Endodermal cell (in vitro differentiated cells): ENCODE data around the gene LCN15. TPM values are rescaled to one million over a fixed set of nuclear protein-coding genes. Genes with fewer than 3 reads are reported as not detected.
"Not testable (repeated sequence)": the region's sequence is repeated elsewhere in the genome, so short reads cannot be mapped to it uniquely, and the experiment has no call there.

Experiments used
- DNase-seq: peaks from one replicate; pipeline ENCODE4 v3.0.0-alpha.2; 2017
- H3K27ac ChIP-seq: 2 replicates; pipeline ENCODE4 v1.5.1; 2013; ENCODE audit warnings: mild to moderate bottlenecking, low read depth, low read length, moderate library complexity
- H3K27me3 ChIP-seq: 2 replicates; pipeline ENCODE4 v1.6.1; 2013; ENCODE audit warnings: mild to moderate bottlenecking, low read length, moderate library complexity; ENCODE audit not compliant: insufficient read depth, control insufficient read depth, poor library complexity, severe bottlenecking
- H3K36me3 ChIP-seq: 2 replicates; pipeline ENCODE4 v1.7.0; 2013; ENCODE audit warnings: mild to moderate bottlenecking, low read length, moderate library complexity; ENCODE audit not compliant: control insufficient read depth, insufficient read depth
- H3K4me1 ChIP-seq: one replicate; pipeline ENCODE4 v1.7.0; 2013; ENCODE audit warnings: low read length; ENCODE audit not compliant: control insufficient read depth, insufficient read depth
- H3K4me3 ChIP-seq: 2 replicates; pipeline ENCODE4 v1.5.1; 2013; ENCODE audit warnings: mild to moderate bottlenecking, low read length, moderate library complexity
- H3K9ac ChIP-seq: 2 replicates; pipeline ENCODE4 v1.6.1; 2013; ENCODE audit warnings: mild to moderate bottlenecking, low read length, moderate library complexity; ENCODE audit not compliant: poor library complexity, severe bottlenecking; ENCODE audit errors: extremely low read depth
- H3K9me3 ChIP-seq: 2 replicates; pipeline ENCODE4 v1.6.1; 2013; ENCODE audit warnings: mild to moderate bottlenecking, low read length, moderate library complexity; ENCODE audit not compliant: control insufficient read depth
- H3K27ac Mint-ChIP-seq: 2 replicates; pipeline ENCODE4 v1.8.0; 2020; ENCODE audit warnings: mixed read lengths
- H3K27me3 Mint-ChIP-seq: 2 replicates; pipeline ENCODE4 v1.8.0; 2021; ENCODE audit warnings: mild to moderate bottlenecking, mixed read lengths; ENCODE audit not compliant: insufficient read depth
- H3K36me3 Mint-ChIP-seq: 2 replicates; pipeline ENCODE4 v1.8.0; 2020; ENCODE audit warnings: low read depth, mixed read lengths
- H3K4me1 Mint-ChIP-seq: 2 replicates; pipeline ENCODE4 v1.8.0; 2020; ENCODE audit warnings: mixed read lengths
- H3K4me3 Mint-ChIP-seq: 2 replicates; pipeline ENCODE4 v1.8.0; 2020; ENCODE audit warnings: mild to moderate bottlenecking, moderate library complexity, mixed read lengths
- H3K9me3 Mint-ChIP-seq: 2 replicates; pipeline ENCODE4 v1.8.0; 2020; ENCODE audit warnings: mild to moderate bottlenecking, mixed read lengths
- WGBS, 2 experiments: methylation state at CpG; one replicate each; pipeline versions ENCODE4 v1.1.5 to v1.1.7; 2013; ENCODE audit warnings: missing lambda C conversion rate in 2 of 2, mixed read lengths in 1 of 2; ENCODE audit not compliant: insufficient coverage in 1 of 2, insufficient read length in 1 of 2; 5-methylcytosine and 5-hydroxymethylcytosine counted together
- total RNA-seq, 2 donors: library from RNA; stranded (reverse); fragmentation: NEBNext Ultra II Directional in 1 of 2; extraction: Animal tissue kit (Norgen Biotek cat#: 25700) in 1 of 2; gene quantifications; 2 replicates in 1 of 2; 3 replicates in 1 of 2; pipeline ENCODE4 v1.2.1, GENCODE V29; 2021
- TF ChIP-seq, protein P1 (sequence below): fragments of 200-600 bp; sonication (generic); conservative IDR thresholded peaks from 2 replicates; pipeline ENCODE4 v1.5.0; 2021; ENCODE audit warnings: antibody characterized with exemption, mild to moderate bottlenecking

LCN15 gene
- total RNA-seq, 2 donors from 2014 or later = 0.51 to 1.2 TPM

DNA sequence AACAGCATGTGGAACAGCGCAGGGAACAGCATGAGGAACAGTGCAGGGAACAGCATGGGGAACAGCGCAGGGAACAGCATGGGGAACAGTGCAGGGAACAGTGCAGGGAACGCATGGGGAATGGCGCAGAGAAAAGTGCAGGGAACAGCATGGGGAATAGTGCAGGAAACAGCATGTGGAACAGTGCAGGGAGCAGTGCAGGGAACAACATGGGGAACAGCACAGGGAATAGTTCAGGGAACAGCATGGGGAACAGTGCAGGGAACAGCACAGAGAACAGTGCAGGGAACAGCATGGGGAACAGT lies 8.2 kb downstream of the LCN15 start:
- Mint-ChIP-seq H3K27me3 (peaks cover 12% of the 10 kb centered on the region), H3K27ac (no peak overlapping the region), H3K4me1 (no peaks in the 10 kb centered on the region), H3K4me3 (no peak overlapping the region), H3K9me3 (peaks cover 29% of the 10 kb centered on the region), H3K36me3 (peaks cover 2% of the 10 kb centered on the region)
- H3K9ac ChIP-seq = no peak overlapping the region
- no peak overlapping the region for H3K4me3 ChIP-seq
- H3K27ac ChIP-seq = no peak overlapping the region
- no peaks in the 10 kb centered on the region for H3K4me1 ChIP-seq
- 91 to 92% methylated on average over 3 to 4 of the region's 4 CpGs for WGBS, 2 experiments
- DNase-seq = no peak
- no peaks in the 10 kb centered on the region for H3K36me3 ChIP-seq
- H3K27me3 ChIP-seq = no peaks in the 10 kb centered on the region
- TF ChIP-seq, protein P1, sequence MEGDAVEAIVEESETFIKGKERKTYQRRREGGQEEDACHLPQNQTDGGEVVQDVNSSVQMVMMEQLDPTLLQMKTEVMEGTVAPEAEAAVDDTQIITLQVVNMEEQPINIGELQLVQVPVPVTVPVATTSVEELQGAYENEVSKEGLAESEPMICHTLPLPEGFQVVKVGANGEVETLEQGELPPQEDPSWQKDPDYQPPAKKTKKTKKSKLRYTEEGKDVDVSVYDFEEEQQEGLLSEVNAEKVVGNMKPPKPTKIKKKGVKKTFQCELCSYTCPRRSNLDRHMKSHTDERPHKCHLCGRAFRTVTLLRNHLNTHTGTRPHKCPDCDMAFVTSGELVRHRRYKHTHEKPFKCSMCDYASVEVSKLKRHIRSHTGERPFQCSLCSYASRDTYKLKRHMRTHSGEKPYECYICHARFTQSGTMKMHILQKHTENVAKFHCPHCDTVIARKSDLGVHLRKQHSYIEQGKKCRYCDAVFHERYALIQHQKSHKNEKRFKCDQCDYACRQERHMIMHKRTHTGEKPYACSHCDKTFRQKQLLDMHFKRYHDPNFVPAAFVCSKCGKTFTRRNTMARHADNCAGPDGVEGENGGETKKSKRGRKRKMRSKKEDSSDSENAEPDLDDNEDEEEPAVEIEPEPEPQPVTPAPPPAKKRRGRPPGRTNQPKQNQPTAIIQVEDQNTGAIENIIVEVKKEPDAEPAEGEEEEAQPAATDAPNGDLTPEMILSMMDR = no peak
- peaks cover 15% of the 10 kb centered on the region for H3K9me3 ChIP-seq

DNA sequence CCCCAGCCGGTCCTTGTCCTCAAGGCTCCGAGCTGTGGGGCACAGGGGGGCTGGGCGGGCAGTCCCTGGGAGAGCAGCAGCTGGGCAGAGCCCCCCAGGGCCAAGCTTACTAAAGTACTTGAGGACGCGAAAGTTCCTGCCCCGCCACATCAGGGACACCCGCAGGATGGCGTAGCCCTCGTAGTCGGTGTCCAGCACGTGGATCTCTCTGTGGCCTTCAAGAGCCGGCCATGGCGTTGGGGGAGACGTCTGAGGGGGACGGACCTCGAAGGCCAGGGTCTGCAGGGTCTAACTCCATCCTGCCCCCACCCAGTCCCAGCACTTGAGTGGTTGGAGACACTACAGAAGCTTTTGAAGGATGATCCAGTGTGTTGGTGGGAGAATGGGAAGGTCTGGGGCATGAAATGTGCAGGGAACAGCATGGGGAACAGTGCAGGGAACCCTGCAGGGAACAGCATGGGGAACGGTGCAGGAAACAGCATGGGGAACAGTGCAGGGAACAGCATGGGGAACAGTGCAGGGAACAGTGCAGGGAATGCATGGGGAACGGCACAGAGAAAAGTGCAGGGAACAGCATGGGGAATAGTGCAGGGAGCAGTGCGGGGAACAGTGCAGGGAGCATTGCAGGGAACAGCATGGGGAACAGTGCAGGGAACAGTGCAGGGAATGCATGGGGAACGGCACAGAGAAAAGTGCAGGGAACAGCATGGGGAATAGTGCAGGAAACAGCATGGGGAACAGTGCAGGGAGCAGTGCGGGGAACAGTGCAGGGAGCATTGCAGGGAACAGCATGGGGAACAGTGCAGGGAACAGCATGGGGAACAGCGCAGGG lies 8.8 kb downstream of the LCN15 start:
- H3K27ac ChIP-seq, H3K4me1 ChIP-seq, H3K36me3 ChIP-seq, H3K27ac Mint-ChIP-seq, H3K36me3 Mint-ChIP-seq, H3K4me3 ChIP-seq, H3K9ac ChIP-seq, DNase-seq, H3K27me3 ChIP-seq, H3K4me3 Mint-ChIP-seq, H3K4me1 Mint-ChIP-seq: not testable (repeated sequence)
- H3K9me3 ChIP-seq = peaks cover 15% of the 10 kb centered on the region
- peaks cover 16% of the 10 kb centered on the region for H3K27me3 Mint-ChIP-seq
- peaks cover 33% of the 10 kb centered on the region for H3K9me3 Mint-ChIP-seq
- 93 to 97% methylated on average over 15 to 22 of the region's 22 CpGs for WGBS, 2 experiments

DNA sequence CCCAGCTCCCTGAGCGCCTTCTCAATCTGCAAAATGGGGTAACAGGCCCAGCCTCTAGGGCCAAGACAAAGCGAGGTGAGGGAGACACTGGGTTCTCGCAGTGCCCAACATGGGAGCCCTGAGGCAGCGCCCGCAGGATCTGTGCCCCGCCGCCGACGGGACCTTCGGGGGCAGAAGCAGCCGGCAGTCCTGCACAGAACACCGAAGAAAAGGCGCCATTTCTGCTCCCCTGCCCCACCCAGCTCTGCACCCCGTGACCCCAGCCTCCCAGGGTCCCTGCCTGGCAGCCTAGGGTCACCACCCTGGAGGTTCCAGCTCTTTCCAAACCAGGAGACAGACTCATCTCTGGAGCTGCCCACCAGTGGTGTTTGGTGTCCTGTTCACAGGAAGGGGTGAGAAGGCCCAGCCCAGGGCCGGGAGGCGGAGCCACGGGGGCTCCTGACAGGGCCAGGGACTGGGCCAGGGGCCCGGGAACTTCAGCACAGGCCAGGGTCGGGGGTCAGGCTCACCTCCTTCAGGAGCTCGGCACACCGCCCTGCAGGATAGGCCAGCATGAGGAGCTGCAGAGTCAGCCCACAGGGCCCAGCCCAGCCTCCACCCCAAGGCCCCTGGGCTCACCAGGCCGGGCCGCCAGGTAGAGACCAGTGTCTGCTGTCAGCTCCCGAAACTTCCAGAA lies 9.6 kb downstream of the LCN15 start:
- H3K9ac ChIP-seq = no peak overlapping the region
- H3K36me3 Mint-ChIP-seq = peaks cover 2% of the 10 kb centered on the region
- no peaks in the 10 kb centered on the region for H3K27me3 ChIP-seq
- no peak overlapping the region for H3K27ac ChIP-seq
- H3K9me3 Mint-ChIP-seq = peaks cover 33% of the 10 kb centered on the region
- H3K27me3 Mint-ChIP-seq = peaks cover 16% of the 10 kb centered on the region
- DNase-seq = peak; percentile 81
- H3K4me3 Mint-ChIP-seq = no peak overlapping the region
- H3K27ac Mint-ChIP-seq = no peak overlapping the region
- WGBS, 2 experiments = 85 to 90% methylated on average over 15 to 24 of the region's 24 CpGs
- H3K36me3 ChIP-seq = no peaks in the 10 kb centered on the region
- no peaks in the 10 kb centered on the region for H3K4me1 ChIP-seq
- no peaks in the 10 kb centered on the region for H3K4me1 Mint-ChIP-seq
- H3K9me3 ChIP-seq = peaks cover 15% of the 10 kb centered on the region
- H3K4me3 ChIP-seq = no peak overlapping the region
- TF ChIP-seq, protein P1 = no peak
